NOMO-1 treated with dmso at 0.1 percent for 144 hours (cell line): ENCODE results near the gene EIF4E1B.

Experiments
- DNase-seq: peaks from one replicate; lab custom pipeline; 2025; ENCODE audit not compliant: unreplicated experiment; lab: John Stamatoyannopoulos, UW

The EIF4E1B gene

DNA sequence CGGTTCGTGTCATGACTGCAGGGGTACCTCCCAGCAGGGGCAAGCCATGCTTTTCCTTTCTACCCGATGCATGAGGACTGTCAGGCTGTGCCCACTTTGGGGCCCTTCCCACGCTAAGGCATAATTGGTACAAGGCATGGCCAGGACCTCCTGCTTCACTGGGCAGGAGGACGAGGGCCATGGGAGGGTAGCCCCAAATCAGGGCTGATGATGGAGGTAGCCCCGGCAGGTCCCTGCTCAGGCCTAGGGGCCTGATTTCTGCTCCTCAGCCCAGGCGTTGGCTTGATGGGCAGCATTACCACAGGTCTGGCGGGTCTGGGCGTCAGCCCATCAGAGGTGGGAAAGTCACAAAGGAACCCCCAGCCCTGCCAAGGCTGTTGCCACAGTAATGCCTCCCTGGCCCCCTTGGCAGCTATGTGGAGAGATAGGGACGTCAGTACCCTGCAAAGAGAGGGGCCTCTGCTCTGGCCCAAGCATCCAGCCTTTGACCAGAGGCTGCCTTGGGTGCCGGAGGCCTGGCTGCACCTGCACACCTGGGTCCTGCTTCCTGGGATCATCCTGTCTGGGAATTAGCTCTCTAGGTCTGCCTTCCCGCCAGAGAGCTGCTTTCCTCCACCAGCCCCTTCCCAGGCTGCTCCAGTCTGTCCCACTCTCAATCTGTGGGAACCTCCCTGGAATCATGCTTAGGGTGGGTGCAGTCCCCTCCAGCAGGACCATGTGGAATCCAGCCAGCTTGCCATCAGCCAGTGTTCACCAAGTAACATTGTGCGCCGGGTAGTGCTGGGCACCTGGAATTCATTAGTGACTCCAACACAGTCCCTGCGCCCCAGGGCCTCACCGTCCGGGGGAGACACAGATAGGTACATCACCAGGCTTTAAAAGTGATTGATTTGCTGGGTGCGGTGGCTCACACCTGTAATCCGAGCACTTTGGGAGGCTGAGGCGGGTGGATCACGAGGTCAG, 32.2 kb downstream of the EIF4E1B start:
- DNase-seq: no peak

GRCh38 chr5:176663566-176663965, 33.1 kb downstream of the EIF4E1B start:
- no peak for DNase-seq

GRCh38 chr5:176664479-176664878, 34.0 kb downstream of the EIF4E1B start:
- no peak for DNase-seq

GRCh38 chr5:176664886-176665285, 34.4 kb downstream of the EIF4E1B start:
- no peak for DNase-seq

GRCh38 chr5:176665517-176665916, 35.0 kb downstream of the EIF4E1B start:
- no peak for DNase-seq

- no peak for DNase-seq
These were observed 37.2 kb downstream of the EIF4E1B start for GRCh38 chr5:176667637-176668036.

DNA sequence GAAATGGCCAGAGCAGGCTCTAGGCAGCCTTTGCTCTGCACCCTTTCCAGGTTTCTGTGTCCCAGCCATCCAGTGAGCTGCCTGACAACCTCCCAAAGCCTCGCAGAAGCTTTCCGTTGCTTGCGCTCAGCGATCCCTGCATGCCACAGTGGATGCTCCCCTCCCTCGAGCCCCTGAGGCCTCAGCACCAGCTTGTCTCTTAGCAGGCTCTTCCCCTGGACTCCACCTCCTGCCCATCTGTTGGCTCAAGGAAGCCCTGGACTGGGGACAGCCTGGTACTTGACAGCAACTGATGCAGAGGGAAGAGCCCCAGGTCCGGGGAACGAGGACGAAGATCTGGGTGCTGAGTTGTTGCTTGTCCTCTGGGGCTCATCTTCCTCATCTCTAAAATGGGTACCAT, 40.0 kb downstream of the EIF4E1B start:
- no peak for DNase-seq

DNA sequence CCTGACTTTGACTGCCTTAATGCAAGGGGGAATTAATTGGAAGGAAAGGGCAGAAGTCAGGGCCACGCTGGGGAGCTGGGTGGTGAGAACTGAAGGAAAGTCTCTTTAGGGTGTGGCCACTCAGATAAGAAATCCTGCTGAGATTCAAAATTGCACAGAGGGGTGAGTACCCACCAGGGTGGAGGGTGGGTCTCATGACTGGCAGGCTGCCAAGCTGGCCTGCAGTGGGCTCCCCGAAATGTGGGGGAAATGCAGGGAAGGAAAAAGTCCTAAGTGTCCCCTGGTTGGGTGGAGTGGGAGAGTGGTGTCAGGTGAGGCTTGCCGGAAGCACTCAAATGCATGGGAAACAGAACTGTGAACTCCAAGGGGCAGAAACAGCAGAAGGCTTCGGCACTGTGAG, 40.9 kb downstream of the EIF4E1B start:
- DNase-seq: no peak

GRCh38 chr5:176671890-176672747, 41.6 kb downstream of the EIF4E1B start:
- no peak for DNase-seq

GRCh38 chr5:176673651-176674583, 43.4 kb downstream of the EIF4E1B start:
- DNase-seq: no peak

DNA sequence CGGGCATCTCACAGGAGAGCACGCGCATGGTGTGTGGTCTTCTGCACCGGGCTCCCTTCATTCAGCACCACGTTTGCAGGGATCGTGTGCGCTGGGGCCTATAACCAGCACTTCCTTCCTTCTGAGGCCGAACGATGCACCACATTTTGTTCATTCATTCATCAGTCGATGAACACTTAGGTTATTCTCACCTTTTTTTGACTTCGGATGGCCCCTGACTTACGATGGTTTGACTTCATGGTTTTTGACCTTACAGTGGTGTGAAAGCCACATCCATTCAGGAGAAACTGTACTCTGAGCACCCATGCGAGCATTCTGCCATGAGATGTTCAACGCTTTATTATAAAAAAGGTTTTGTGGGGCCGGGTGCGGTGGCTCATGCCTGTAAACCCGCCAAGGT, 44.3 kb downstream of the EIF4E1B start:
- DNase-seq: no peak

DNA sequence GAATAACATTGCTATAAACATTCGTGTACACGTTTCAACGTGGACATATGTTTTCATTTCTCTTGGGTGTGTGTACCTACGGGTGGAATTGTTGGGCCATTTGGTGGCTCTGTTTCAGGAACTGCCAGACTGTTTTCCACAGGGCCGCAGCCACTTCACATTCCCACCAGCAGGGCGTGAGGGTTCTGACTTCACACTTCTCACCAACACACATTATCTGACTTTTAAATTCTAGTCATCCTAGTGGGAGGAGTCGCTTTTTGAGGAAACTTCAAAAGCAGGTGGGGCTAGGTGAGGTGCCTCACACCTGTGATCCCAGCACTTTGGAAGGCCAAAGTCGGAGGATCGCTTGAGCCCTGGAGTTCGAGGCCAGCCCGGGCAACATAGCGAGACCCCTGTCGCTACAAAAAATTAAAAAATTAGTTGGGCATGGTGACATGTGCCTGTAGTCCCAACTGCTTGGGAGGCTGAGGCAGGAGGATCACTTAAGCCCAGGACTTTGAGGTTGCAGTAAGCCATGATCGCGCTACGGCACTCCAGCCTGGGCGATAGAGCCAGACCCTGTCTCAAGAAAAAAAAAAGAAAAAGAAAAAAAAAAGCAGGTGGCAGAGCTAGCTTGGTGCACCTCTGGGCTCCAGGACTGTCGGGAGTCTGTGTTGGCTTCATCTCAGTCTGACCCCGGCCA, 45.3 kb downstream of the EIF4E1B start:
- DNase-seq: no peak

DNA sequence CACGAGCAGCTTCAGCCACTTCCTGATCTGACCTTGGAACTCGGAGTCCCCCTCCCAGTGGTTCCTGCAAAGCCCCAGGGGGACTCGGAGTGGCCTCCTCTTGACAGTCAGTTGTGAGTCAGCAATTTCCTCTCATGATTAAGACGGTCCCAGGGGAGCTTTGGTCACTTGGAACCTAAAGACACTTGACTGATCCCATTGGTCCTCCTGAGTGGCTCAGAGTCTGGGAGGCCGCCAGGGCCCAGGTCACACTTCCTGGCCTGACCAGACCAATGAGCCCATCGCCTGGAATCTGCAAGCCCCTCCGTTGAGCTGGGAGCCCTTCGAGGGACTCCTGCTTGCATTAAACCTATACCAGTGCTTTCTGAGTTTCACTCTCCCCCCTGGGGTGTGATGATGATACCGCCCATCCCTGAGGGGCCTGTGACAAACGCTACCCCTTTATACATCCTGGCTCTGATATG, 45.9 kb downstream of the EIF4E1B start:
- no peak for DNase-seq

- DNase-seq: no peak
These were observed 46.9 kb downstream of the EIF4E1B start for GRCh38 chr5:176677209-176677939.

- DNase-seq: no peak
These were observed 48.1 kb downstream of the EIF4E1B start for GRCh38 chr5:176678584-176678983.

GRCh38 chr5:176679365-176680225, 49.1 kb downstream of the EIF4E1B start:
- no peak for DNase-seq

DNA sequence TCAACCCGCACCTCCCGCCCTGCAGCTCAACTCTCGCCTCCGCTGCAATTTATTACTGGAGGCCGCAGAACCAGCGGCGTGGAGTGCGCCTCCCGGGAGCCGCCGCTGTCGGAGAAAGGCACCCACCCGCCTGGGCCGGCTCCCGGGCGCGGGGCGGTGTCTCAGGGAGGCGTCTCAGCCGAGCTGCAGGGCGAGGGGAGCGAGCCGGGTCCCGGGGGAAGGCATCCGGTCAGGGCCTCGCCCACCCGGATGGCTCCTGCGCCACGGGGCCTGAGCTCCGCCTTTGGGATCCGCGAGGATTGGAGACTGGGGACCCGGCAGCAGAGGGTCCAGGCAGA, 49.7 kb downstream of the EIF4E1B start:
- no peak for DNase-seq

DNA sequence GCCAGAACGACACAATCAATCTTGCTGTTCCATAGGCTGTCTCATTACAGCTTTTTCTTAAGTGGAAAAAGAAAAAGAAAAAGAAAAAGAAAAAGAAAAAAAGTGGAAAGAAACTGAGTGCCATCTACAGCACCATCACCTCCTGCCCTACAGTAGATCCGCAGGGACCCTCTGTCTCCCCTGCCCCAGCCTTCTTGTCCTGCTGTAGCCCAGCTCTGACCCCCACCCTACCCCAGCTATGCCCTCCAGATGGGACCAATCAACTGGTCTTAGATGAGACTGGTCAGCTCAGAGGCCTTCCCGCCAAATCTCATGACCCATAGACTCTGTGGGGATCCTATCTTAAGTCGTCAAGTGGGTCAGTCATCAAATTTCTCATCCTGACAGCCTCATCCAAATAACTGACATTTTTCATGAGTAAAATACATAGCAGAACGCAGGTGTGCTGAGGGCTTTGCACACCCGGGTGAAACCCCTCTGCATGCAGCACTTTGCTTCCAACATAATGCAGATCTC, 51.6 kb downstream of the EIF4E1B start:
- DNase-seq: no peak
